ENCODE results near the gene RPS6KL1.
A peak's percentile ranks its signal among the peaks of the same experiment; 100 is the strongest.

RPS6KL1 gene

GRCh38 chr14:74886001-74886400 lies 37.1 kb downstream of the RPS6KL1 start:
- Histone ChIP-seq H3K27me3 (ENCODE audit: insufficient read depth, low read depth) (no peaks in the 10 kb centered on the region), H3K4me2 (no peak overlapping the region), H2AFZ (ENCODE audit: low read depth) (no peak overlapping the region), H3K4me1 (ENCODE audit: low read depth, poor library complexity, severe bottlenecking) (peaks cover 9% of the 10 kb centered on the region), H3K9ac (no peak overlapping the region), H3K79me2 (ENCODE audit: insufficient read depth, low read depth) (peaks cover 44% of the 10 kb centered on the region), H3K4me3 (IDR thresholded peaks at IDR 0.05; ENCODE audit: insufficient read depth, low read depth, low read length) (no peak overlapping the region), H3K27ac (no peak overlapping the region), H3K36me3 (ENCODE audit: insufficient read depth) (no peaks in the 10 kb centered on the region), H4K20me1 (ENCODE audit: insufficient read depth) (no peaks in the 10 kb centered on the region)
- TF ChIP-seq, protein P1, sequence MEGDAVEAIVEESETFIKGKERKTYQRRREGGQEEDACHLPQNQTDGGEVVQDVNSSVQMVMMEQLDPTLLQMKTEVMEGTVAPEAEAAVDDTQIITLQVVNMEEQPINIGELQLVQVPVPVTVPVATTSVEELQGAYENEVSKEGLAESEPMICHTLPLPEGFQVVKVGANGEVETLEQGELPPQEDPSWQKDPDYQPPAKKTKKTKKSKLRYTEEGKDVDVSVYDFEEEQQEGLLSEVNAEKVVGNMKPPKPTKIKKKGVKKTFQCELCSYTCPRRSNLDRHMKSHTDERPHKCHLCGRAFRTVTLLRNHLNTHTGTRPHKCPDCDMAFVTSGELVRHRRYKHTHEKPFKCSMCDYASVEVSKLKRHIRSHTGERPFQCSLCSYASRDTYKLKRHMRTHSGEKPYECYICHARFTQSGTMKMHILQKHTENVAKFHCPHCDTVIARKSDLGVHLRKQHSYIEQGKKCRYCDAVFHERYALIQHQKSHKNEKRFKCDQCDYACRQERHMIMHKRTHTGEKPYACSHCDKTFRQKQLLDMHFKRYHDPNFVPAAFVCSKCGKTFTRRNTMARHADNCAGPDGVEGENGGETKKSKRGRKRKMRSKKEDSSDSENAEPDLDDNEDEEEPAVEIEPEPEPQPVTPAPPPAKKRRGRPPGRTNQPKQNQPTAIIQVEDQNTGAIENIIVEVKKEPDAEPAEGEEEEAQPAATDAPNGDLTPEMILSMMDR (conservative IDR thresholded peaks at IDR 0.05; ENCODE audit: low read depth, low read length), result no peak

- TF ChIP-seq, protein P1 (conservative IDR thresholded peaks at IDR 0.05; ENCODE audit: low read depth, low read length), result no peak
These were observed 40.7 kb downstream of the RPS6KL1 start for GRCh38 chr14:74882103-74882920.

GRCh38 chr14:74881431-74882102 lies 41.5 kb downstream of the RPS6KL1 start, which contains the start of gene DLST:
DLST (plus strand) TSS chr14:74881916; CDS start chr14:74881954, 38 bp downstream.
- peak within 1 kb of the TSS; percentile 49; the same call in 1 of the 2 replicates for H3K27ac ChIP-seq
- H4K20me1 ChIP-seq (ENCODE audit: insufficient read depth), result no peaks in the 10 kb centered on the region
- H3K4me1 ChIP-seq (ENCODE audit: low read depth, poor library complexity, severe bottlenecking), result peaks cover 11% of the 10 kb centered on the region
- TF ChIP-seq, protein P1 (conservative IDR thresholded peaks at IDR 0.05; ENCODE audit: low read depth, low read length), result no peak
- no peak within 1 kb of the TSS for H3K4me3 ChIP-seq (IDR thresholded peaks at IDR 0.05; ENCODE audit: insufficient read depth, low read depth, low read length)
- peak within 1 kb of the TSS; percentile 96 for H3K4me2 ChIP-seq
- H3K27me3 ChIP-seq (ENCODE audit: insufficient read depth, low read depth), result no peaks in the 10 kb centered on the region
- peaks cover 39% of the 10 kb centered on the region for H3K79me2 ChIP-seq (ENCODE audit: insufficient read depth, low read depth)
- no peaks in the 10 kb centered on the region for H3K36me3 ChIP-seq (ENCODE audit: insufficient read depth)
- H3K9ac ChIP-seq, result peak within 1 kb of the TSS; percentile 71
- peak within 1 kb of the TSS; percentile 89 for H2AFZ ChIP-seq (ENCODE audit: low read depth)

More at GRCh38 chr14:74882103-74882920, 40.7 kb downstream of the RPS6KL1 start:
- Histone ChIP-seq H4K20me1 (ENCODE audit: insufficient read depth) (no peaks in the 10 kb centered on the region), H3K9ac (peak overlapping the region; percentile 71), H3K4me3 (IDR thresholded peaks at IDR 0.05; ENCODE audit: insufficient read depth, low read depth, low read length) (no peak overlapping the region), H3K4me1 (ENCODE audit: low read depth, poor library complexity, severe bottlenecking) (peaks cover 11% of the 10 kb centered on the region), H3K4me2 (peak overlapping the region; percentile 96), H3K27me3 (ENCODE audit: insufficient read depth, low read depth) (no peaks in the 10 kb centered on the region), H2AFZ (ENCODE audit: low read depth) (peak overlapping the region; percentile 89), H3K79me2 (ENCODE audit: insufficient read depth, low read depth) (peaks cover 39% of the 10 kb centered on the region), H3K27ac (peak overlapping the region; percentile 49; the same call in 1 of the 2 replicates), H3K36me3 (ENCODE audit: insufficient read depth) (no peaks in the 10 kb centered on the region)

DNA sequence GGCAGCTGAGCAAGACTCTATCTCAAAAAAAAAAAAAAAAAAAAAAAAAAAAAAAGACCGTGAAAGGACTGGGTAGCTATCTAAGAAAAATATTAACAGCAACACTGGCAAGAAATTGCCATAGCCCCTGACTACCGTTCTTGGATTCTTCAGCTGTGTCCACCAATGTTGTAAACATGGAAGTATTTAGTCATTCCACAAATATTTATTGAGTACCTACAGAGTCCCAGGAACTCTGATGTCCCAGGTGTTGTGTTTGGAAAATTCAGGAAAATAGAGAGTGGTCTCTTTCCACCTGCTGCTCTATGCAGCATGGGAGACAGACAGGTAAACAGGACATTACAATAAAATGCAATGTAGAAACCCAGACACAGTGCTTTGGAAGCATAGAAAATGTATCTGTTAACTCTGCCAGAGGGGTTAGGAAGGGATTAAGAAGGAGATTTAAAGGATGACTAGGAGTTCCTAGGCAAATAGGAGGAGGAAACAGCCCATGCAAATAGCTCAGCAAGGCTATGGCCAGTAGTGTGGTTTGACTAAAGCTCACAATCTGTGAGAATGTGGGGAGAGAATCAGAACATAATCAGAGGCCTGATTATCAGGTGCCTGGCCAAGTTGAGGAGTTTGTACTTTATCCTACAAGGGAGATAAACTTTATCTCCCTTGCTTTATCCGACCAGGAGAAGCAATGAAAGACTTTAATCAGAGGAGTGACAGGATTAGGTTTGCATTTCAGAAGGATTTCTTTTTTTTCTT lies 43.5 kb downstream of the RPS6KL1 start:
- TF ChIP-seq, protein P1 (conservative IDR thresholded peaks at IDR 0.05; ENCODE audit: low read depth, low read length), result no peak
- Histone ChIP-seq H2AFZ (ENCODE audit: low read depth) (no peak overlapping the region), H3K4me3 (IDR thresholded peaks at IDR 0.05; ENCODE audit: insufficient read depth, low read depth, low read length) (no peak overlapping the region)

More for the DNA sequence above, 43.5 kb downstream of the RPS6KL1 start:
- Histone ChIP-seq H3K27me3 (ENCODE audit: insufficient read depth, low read depth) (no peaks in the 10 kb centered on the region), H3K9ac (no peak overlapping the region), H3K27ac (no peak overlapping the region), H4K20me1 (ENCODE audit: insufficient read depth) (no peaks in the 10 kb centered on the region), H3K4me1 (ENCODE audit: low read depth, poor library complexity, severe bottlenecking) (peaks cover 11% of the 10 kb centered on the region), H3K79me2 (ENCODE audit: insufficient read depth, low read depth) (peaks cover 27% of the 10 kb centered on the region), H3K4me2 (no peak overlapping the region), H3K36me3 (ENCODE audit: insufficient read depth) (no peaks in the 10 kb centered on the region)
